Muscle of leg (tissue), 11 donors: Measurements from ENCODE around the gene TXNRD3. TPM values are rescaled to one million over a fixed set of nuclear protein-coding genes. Genes with fewer than 3 reads are reported as not detected.

Experiments
- DNase-seq: peaks from one replicate; pipeline ENCODE4 v3.0.0; 2013
- H3K27ac ChIP-seq: one replicate; pipeline ENCODE4 v1.5.1; 2013; ENCODE audit warnings: mild to moderate bottlenecking, low read length, control low read depth
- H3K27me3 ChIP-seq: one replicate; pipeline ENCODE4 v1.6.1; 2013; ENCODE audit warnings: low read length; ENCODE audit not compliant: control insufficient read depth, insufficient read depth
- H3K36me3 ChIP-seq: one replicate; pipeline ENCODE4 v1.6.1; 2013; ENCODE audit warnings: low read length; ENCODE audit not compliant: control insufficient read depth, insufficient read depth
- H3K4me1 ChIP-seq: one replicate; pipeline ENCODE4 v1.6.1; 2013; ENCODE audit warnings: low read length; ENCODE audit not compliant: control insufficient read depth, insufficient read depth
- H3K4me3 ChIP-seq: one replicate; pipeline ENCODE4 v1.5.1; 2013; ENCODE audit warnings: low read length, control low read depth
- H3K9me3 ChIP-seq: replicated peaks from 2 replicates; pipeline ENCODE4 v1.6.1; 2013; ENCODE audit warnings: low read depth, low read length; ENCODE audit not compliant: control insufficient read depth
- WGBS: methylation state at CpG from one replicate; pipeline ENCODE4 v1.1.5; 2013; ENCODE audit warnings: missing lambda C conversion rate; ENCODE audit not compliant: insufficient coverage; 5-methylcytosine and 5-hydroxymethylcytosine counted together
- polyA plus RNA-seq, 8 donors: library from polyadenylated mRNA; unstranded; fragments of 120-200 nt; gene quantifications; one replicate each; pipeline versions ENCODE4 v1.2.1 to v1.2.3, GENCODE V29; 2013; ENCODE audit warnings: inconsistent platforms in 1 of 8, low replicate concordance in 1 of 8; ENCODE audit not compliant: insufficient read length in 8 of 8, insufficient read depth in 1 of 8
- total RNA-seq: library from RNA; stranded (reverse); fragments of 120-200 nt; gene quantifications from one replicate; pipeline ENCODE4 v1.2.4, GENCODE V29; 2013

The TXNRD3 gene
- total and polyA plus RNA-seq, 9 donors: 7.8 to 12.9 (median 9.5) TPM

- DNase-seq: no peak
- Histone ChIP-seq H3K27me3 (no peaks in the 10 kb centered on the region), H3K4me3 (no peak overlapping the region), H3K36me3 (no peaks in the 10 kb centered on the region), H3K9me3 (no peaks in the 10 kb centered on the region), H3K27ac (no peak overlapping the region), H3K4me1 (no peaks in the 10 kb centered on the region)
- 74% methylated on average over 3 of the region's 6 CpGs for WGBS
These were observed 84.8 kb downstream of the TXNRD3 start for GRCh38 chr3:126570103-126570541.

GRCh38 chr3:126569390-126569975, 85.4 kb downstream of the TXNRD3 start:
- H3K27ac ChIP-seq: no peak overlapping the region
- no peaks in the 10 kb centered on the region for H3K4me1 ChIP-seq
- WGBS: 86% methylated on average over 6 of the region's 9 CpGs
- no peak overlapping the region for H3K4me3 ChIP-seq
- no peaks in the 10 kb centered on the region for H3K27me3 ChIP-seq
- H3K9me3 ChIP-seq: no peaks in the 10 kb centered on the region
- H3K36me3 ChIP-seq: no peaks in the 10 kb centered on the region
- no peak for DNase-seq

GRCh38 chr3:126568776-126569342, 86.1 kb downstream of the TXNRD3 start:
- DNase-seq: no peak
- Histone ChIP-seq H3K27ac (no peak overlapping the region), H3K36me3 (no peaks in the 10 kb centered on the region), H3K4me1 (no peaks in the 10 kb centered on the region), H3K27me3 (no peaks in the 10 kb centered on the region), H3K4me3 (no peak overlapping the region), H3K9me3 (no peaks in the 10 kb centered on the region)
- WGBS: 55% methylated on average over 3 of the region's 3 CpGs

GRCh38 chr3:126567696-126568438, 87.1 kb downstream of the TXNRD3 start:
- peaks cover 2% of the 10 kb centered on the region for H3K9me3 ChIP-seq
- H3K4me1 ChIP-seq: no peaks in the 10 kb centered on the region
- 68% methylated on average over 4 of the region's 10 CpGs for WGBS
- no peak overlapping the region for H3K4me3 ChIP-seq
- DNase-seq: no peak
- no peak overlapping the region for H3K27ac ChIP-seq
- H3K27me3 ChIP-seq: no peaks in the 10 kb centered on the region
- no peaks in the 10 kb centered on the region for H3K36me3 ChIP-seq

- peaks cover 4% of the 10 kb centered on the region for H3K9me3 ChIP-seq
- H3K27me3 ChIP-seq: peaks cover 3% of the 10 kb centered on the region
- H3K4me1 ChIP-seq: no peaks in the 10 kb centered on the region
- H3K27ac ChIP-seq: no peak overlapping the region
- no peaks in the 10 kb centered on the region for H3K36me3 ChIP-seq
- no peak for DNase-seq
- H3K4me3 ChIP-seq: no peak overlapping the region
- no CpG with 5 or more reads among the region's 2 CpGs for WGBS
These were observed 92.1 kb downstream of the TXNRD3 start for GRCh38 chr3:126562737-126563276.

- 74% methylated on average over 7 of the region's 9 CpGs for WGBS
- no peak for DNase-seq
- Histone ChIP-seq H3K4me1 (no peaks in the 10 kb centered on the region), H3K9me3 (peaks cover 4% of the 10 kb centered on the region), H3K4me3 (no peak within 1 kb of the TSS), H3K36me3 (no peaks in the 10 kb centered on the region), H3K27me3 (peaks cover 6% of the 10 kb centered on the region), H3K27ac (no peak within 1 kb of the TSS)
These were observed 96.4 kb downstream of the TXNRD3 start, which contains the start of gene C3orf22 for GRCh38 chr3:126558336-126559071. TSS of gene C3orf22 (minus strand) at chr3:126558932. CDS start at chr3:126553390, 5,542 bp downstream.

GRCh38 chr3:126557761-126558160, 97.2 kb downstream of the TXNRD3 start:
- H3K4me3 ChIP-seq: no peak overlapping the region
- H3K9me3 ChIP-seq: peaks cover 2% of the 10 kb centered on the region
- 92% methylated on average over 6 of the region's 6 CpGs for WGBS
- H3K4me1 ChIP-seq: peaks cover 6% of the 10 kb centered on the region
- H3K36me3 ChIP-seq: no peaks in the 10 kb centered on the region
- H3K27me3 ChIP-seq: peaks cover 6% of the 10 kb centered on the region
- H3K27ac ChIP-seq: no peak overlapping the region
- DNase-seq: no peak

GRCh38 chr3:126557415-126557745, 97.5 kb downstream of the TXNRD3 start:
- no peak overlapping the region for H3K4me3 ChIP-seq
- peaks cover 6% of the 10 kb centered on the region for H3K27me3 ChIP-seq
- no peaks in the 10 kb centered on the region for H3K36me3 ChIP-seq
- no peaks in the 10 kb centered on the region for H3K9me3 ChIP-seq
- DNase-seq: no peak
- WGBS: 87% methylated on average over 11 of the region's 11 CpGs
- peaks cover 10% of the 10 kb centered on the region for H3K4me1 ChIP-seq
- H3K27ac ChIP-seq: no peak overlapping the region
